ENCODE data around the gene EXPH5.

The EXPH5 gene

GRCh38 chr11:108574675-108575074 lies 18.9 kb downstream of the EXPH5 start:
- no peak for TF ChIP-seq CTCF (conservative IDR thresholded peaks at IDR 0.05)
- no peak overlapping the region for H3K27ac ChIP-seq

- peak overlapping the region; percentile 65 for H3K27ac ChIP-seq
- no peak for TF ChIP-seq CTCF (conservative IDR thresholded peaks at IDR 0.05)
These were observed 22.6 kb downstream of the EXPH5 start for GRCh38 chr11:108571001-108571400.

DNA sequence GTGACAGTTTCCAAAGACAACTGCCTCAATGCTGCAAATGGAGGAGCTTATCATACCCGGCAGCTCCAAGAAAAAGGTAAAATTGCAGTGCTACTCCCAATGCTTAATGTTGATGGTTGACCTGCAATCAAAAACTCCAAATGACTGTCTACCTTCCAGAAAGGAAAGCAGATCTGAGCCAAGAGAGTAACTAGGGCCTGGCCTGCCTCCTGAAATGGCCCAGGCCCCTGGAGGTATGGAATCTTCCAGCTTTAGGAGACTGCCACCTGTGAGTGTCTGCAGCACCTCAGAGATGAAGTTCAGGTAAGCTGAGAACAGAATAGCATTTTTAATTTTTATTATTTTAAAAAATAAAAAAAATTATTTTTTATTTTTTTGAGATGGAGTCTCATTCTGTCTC lies 23.7 kb downstream of the EXPH5 start:
- no peak overlapping the region for H3K27ac ChIP-seq
- no peak for TF ChIP-seq CTCF (conservative IDR thresholded peaks at IDR 0.05)

GRCh38 chr11:108568195-108568858 lies 25.2 kb downstream of the EXPH5 start:
- no peak for TF ChIP-seq CTCF (conservative IDR thresholded peaks at IDR 0.05)
- no peak overlapping the region for H3K27ac ChIP-seq

DNA sequence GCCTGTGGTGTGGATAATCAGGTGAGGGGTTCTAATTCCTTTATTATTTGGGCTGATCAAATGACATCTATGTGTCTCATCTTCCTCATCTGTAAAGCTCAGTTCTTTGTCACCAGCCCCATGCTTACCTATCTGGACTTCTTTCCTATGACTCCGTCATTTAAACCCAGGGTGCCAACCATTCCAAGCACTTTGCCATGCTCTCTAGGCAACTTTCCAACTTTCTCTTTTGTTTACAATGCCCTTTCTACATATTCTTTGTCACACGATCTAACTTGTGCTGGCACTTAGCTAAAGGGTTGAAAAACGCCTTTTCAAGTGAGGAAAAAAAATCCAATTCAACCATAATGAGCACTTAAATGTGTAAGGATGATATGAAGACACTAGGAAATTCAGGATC lies 27.9 kb downstream of the EXPH5 start:
- no peak for TF ChIP-seq CTCF (conservative IDR thresholded peaks at IDR 0.05)
- no peak overlapping the region for H3K27ac ChIP-seq

DNA sequence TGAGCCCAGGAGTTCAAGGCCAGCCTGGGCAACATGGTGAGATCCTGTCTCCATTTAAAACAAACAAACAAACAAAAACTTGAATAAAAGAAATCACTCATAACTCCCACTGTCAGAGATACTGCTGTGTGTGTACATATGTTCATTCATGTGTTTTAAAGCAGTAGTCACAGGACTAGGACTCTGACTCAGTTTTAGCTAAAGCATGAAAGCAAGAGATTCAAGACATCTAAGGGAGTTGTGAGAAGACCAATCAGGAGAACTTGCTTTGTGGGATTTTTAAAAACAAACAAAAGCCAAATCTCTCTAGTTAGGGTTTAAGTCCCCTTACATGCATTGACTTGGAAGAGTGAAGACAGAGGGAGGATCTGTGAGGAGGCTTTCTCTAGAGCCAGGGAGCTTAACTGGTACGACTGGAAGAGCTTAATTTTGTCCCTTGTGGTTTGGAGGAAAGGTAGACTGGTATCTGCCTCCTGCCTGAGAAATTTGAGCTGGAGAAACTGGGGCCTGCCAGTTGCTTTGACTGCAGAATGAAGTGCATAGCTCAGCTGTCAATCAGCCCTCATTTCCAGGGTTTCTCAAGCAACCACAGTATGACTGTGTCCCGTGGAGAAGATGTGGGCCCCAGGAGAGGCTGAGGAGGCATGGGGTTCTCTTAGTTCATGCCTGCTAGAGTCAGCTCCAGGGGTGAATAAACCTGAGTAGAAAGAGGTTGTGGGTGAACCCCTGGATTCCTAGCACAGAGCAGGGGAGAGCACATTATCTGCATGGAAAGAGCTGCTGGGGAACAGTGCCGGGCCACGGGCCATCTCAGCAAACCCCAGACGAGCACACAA lies 30.6 kb downstream of the EXPH5 start:
- no peak for TF ChIP-seq CTCF (conservative IDR thresholded peaks at IDR 0.05)
- H3K27ac ChIP-seq: no peak overlapping the region

DNA sequence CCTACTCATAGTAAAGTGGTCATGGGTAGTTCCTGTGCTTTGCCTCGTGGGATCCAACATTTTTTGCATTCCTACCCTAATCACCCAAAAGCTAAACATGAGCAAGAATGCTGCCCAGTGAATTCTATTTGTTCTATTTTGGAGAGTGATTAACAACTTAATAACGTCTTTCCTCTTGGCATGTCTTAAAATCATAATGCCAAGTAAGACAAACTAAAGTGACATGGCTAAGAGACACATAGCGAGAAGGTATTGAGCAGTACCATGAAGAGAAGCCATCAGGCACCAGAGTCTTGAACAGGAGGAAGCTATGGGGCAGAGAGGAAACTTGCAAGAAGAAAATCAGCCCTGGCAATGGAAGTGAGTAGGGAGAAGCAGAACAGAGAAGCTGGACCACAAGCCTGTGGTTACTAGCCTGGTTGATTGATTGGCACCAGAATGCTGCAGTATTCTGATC lies 32.0 kb downstream of the EXPH5 start:
- no peak overlapping the region for H3K27ac ChIP-seq
- TF ChIP-seq CTCF (conservative IDR thresholded peaks at IDR 0.05): no peak

Measured in VCaP (cell line).